GM19395 (cell line): ENCODE measurements around the gene PRADC1.
"Not testable (repeated sequence)": the region's sequence is repeated elsewhere in the genome, so short reads cannot be mapped to it uniquely, and the experiment has no call there.

Experiments
- ATAC-seq: cut with Tn5 transposase; IDR thresholded peaks from one replicate; pipeline ENCODE4 v1.9.1; 2021; ENCODE audit warnings: mild to moderate bottlenecking, moderate library complexity; ENCODE audit not compliant: unreplicated experiment

PRADC1 gene

DNA sequence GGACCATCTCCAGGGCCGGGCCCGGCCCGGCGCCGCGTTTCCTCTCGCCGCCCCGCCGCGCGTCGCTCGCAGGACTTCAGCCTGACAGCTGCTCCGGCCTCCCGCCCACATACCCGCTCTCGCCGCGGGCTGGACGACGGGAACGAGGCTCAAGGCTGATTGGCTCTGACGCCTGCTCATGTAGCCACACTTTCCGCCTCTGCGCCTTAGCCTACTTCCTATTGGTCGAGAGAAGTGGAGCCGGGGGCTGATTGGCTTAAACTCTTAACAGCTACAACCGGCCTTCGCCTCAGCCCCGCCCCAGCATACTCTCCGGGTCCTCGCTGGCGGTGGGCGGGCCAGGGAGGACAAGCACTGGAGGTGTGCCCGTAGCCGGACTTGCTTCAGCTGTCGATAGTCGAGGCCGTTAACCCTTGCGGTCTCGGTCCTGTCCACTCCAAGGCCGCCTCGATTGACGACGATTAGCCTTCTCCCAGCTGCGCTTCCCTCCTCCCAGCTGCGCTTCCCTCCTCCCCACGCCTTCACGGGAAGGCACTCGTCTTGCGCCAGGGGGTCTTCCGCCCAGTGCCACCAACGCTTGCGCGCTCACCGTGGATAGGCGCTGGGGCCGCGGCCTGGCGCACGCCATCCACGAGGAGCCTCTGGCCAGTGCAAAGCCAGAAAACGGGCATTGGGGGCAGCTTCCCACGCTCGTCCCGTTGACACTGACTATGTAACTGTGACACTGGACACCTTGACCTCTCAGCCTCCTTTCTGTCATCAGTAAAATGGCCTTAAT is at the start of gene PRADC1:
Gene PRADC1 (minus strand): TSS at position 86 of the 778 bp plus-strand sequence. CDS start 79 bp downstream, at position 7.
- ATAC-seq = peak; percentile 93

DNA sequence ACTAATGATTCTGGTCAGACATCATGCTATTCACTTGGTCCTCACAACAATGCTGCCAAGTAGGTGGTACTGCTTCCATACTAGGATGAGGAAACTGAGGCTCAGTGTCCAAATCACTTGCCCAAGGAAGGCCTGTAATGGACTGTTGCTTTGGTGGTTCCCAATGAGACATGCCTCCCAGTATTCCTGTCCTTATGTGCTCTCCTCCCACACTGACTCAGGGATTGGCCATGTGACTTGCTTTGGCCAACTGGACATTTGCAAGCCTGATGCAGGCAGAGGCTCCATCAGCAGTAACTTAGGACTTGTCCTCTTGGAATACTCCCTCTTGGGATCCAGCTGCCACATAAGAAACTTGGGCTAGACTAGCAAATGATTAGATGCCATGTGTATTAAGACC is 48.2 kb upstream of the PRADC1 start:
- ATAC-seq = no peak

DNA sequence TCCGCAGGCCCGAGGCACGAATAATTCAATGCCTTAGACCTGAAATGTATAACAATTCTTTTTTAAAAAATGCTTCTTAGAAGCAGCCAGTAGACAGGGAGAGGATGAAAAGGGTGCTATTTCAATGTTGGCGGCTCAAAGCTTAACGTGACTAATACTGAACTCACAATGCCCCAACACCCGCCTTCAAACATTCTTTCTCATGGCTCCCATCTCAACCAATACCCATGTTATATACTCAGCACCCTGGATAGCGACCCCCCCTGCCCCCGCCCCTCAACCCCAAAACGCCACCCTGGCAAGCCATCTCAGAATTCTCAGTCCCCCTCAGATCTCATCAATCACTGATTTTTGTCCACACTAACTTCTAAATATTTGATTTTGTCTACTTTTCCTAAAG is 46.8 kb upstream of the PRADC1 start:
- ATAC-seq = no peak

DNA sequence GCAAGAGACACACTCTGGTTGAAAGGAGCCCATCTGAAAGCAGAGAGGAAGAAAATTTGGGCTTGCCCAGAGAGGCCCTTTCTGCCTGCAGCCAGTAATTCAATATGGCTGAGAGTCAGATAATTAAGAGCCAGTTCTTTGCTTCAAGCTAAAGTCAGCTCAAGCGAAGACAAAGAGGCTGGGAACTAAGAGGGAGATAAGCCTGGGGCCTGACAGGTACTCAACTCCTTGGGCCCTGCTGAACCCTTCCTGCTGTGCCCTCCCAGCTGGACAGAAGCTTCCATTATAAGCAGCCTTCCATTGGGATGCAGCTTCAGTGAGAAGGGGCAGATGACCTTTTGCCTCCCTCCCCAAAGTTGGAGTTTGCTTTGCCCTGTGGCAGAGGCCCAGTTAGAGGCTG is 39.2 kb upstream of the PRADC1 start:
- ATAC-seq = no peak

DNA sequence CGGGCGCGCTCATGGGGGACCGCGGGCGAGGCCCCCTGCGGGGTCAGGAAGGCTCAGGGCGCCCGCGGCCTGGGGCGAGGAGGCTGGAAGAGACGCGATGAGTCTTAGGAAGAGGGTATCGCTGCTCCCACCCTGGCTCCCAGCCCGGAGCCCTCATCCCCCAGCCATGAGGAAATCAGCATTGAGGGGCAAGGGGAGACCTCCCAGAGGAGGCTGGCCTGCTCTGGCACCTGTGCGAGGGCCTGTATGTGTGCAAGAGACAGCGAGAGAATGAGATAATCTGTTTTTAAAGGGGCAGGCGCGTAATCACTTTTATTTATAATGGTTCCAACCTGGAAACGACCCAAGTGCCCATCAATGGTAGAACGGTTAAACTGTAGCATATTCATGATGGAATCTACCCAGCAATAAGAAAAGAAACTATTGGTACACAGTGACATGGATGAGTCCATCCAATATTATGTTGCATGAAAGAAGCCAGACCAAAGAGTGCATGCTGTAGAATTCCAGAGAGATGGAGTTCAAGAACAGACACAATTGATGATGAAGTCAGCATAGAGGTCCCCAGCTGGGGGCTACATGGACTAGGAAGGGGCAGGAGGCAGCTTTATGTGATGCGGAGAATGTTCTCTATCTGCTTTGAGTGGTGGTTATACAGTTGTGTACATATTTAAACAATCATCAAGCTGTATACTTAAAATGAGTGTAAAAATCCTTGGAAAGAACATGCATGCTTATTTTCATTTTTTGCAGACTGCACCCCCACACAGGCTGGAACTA is 36.8 kb upstream of the PRADC1 start:
- ATAC-seq = peak; percentile 33

DNA sequence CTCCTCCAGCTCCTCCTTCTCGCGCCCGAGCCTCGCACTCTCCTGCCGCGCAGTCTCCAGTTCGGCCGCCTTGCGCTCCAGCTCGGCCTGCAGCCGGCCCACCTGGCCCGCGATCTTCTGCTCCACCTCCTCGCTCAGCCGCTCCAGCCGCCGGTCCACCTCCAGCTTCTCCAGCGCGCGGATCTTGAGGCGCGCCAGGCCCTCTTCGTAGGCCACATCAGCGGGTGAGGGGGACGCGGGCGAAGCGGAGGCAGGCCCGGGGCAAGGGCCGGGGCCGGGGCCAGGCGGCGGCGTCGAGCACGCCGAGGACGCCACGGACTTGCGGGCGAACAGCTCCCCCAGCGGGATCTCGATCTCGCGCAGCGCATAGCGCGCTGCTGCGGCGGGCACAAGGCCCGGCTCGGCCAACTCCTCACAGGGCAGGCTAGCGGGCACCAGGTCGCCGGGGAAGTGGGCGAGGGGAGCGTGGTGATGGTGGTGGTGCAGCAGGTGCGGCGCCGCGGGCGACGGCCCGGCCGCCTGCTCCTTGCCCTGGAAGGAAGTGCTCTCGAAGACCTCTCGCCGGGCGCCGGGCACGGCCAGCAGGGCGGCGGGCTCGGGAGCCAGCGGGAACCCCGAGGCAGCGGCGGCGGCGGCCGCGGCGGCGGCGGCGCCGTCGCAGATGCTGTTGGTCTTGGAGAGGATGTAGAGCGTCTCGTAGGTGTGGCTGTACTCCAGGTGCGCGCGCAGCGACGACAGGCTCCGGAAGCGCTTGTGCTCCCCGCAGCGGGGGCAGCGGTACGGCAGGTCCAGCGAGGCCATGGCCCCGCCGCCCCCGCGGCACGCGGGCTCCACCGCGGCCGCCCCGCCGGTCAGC is 36.0 kb upstream of the PRADC1 start:
- peak; percentile 94 for ATAC-seq

DNA sequence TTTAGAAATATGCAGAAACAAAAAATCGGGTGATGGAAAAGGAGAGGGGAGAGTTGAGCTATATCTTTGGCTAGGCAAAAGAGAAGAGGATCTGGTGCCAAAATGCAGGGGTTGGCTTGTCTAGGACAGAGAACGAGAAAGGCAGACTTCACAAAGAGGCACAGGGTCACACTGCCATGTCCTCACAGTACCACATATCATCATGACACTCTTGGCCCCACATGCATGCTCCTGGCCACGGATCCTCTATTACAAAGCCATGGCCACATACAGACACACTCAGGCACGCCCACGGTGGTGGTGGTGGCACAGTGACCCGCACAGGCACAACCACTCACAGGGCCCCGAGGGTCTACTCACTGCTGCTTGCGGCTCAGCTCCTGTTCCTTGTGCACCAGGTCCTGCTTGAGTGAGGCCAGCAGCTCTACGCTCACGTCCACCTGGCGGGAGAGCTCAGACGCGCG is 35.4 kb upstream of the PRADC1 start:
- no peak for ATAC-seq

DNA sequence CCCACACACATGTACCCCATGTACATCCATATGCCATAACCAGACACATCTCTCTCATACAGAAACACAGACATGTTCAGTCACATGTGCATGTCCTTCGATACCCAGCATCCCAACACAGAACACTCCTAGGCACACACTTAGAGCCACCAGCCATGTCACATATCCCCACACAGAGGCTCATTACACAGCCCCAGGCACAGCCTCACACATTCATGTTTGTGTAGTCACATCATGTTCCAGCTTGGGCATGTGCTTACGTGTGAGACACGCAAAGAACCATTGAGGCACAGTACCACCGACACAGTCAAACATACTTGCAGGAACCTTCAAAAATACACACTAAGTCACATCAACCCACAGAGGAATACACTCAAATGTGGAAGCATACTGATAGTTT is 34.0 kb upstream of the PRADC1 start:
- ATAC-seq = no peak

DNA sequence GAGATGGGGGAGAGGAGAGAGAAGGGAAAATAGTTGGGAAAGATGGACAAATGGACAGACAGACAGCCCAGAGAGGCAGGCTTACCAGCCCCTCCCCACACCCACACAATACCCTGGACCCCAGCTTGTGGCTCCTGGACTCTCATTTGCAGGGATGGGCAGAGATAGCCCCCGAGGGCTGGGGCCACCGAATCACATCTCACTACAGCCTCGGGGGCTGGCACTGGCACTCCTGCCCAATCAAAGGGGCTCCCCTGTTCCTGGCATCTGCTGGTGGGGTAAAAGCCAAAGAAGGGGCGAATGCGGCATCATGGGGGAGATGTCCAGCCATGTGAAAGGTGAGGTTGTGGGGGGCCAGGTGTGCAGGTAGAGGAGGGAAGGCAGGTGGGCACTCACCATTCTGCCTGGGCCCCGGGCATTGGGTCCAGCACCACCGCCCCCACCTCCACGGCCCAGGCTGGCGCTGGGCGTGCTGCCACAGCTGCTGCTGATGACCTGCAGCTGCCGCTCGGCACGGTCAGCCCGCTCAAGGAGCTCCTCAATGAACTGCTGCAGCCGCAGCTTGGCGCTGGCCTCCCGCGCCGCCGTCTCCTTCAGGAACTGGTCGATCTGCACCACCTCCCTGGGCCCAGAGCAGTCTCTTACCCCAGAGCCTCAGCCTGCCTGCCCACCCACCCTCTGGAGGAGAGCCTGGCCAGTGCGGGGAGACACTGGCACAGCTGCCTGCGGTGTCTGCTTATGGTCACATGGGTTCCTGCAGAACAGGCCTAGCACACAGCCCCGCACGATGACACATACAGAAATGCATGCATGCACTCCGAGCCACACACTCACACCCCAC is 33.2 kb upstream of the PRADC1 start:
- no peak for ATAC-seq

DNA sequence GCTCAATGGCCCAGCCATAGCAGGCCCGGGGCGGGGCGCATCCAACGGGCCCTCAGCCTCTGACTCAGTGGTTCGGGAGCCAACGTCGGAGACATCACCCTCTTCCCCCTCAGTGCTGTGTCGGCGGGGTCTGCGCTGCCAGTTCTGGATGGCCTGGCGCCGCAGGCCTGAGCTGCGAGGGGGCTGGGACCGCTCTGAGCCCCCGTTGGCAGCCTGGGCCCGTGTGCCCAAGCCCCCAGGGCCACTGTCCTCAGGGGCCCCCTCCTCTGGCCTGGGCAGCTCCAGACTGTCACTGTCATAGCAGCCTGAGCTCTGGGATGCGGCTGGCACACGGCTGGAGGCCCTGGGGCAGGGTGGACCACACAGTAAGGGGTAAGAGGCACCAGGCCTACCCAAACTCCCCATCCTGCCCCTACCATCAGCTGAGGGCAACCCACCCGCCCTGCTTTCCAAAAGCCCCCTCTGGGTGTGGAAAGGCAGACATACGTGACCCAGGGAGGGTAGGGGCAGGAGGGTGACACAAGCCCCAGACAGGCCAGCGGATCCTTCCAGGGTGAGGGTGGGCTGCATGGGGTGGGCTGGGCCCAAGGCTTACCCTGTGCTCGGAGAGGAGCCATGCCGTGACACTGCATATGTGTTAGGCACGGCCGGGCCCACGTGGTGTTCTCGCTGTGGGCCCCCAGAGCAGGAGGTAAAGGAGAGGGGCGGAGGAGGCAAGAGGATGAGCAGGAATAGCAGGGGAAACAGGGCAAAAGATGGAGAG is 32.4 kb upstream of the PRADC1 start:
- ATAC-seq = no peak

DNA sequence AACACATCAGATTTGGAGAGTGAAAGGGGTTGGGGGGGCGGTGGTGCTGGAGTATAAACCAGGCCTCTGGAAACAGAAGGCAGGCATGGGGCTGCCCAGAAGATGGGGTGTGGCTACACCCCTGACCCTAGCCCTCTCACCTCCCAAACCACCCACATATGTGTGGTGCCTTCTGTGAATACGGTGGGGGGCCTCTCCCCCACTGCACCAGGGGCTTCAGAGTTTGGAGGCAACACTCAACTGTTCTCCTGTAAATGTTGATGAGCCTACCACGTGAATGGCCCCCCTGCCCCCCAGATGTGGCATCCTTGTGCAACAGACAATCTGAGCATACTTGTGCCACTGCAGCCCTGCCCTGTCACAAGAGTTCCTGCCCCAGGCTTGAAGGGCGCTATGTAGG is 31.7 kb upstream of the PRADC1 start:
- no peak for ATAC-seq

DNA sequence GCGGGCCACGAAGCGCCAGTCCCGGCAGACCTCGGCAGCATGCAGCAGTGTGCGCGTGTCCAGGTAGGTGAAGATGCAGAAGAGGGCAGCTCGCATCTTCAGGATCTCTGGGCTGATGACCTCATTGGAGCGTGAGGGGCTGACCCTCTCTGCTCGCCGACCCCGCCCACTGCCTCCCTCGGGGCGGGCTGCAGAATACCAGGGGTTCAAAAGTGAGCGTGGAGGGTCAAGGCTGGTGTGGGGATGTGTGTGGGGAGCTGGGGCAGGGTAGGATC is 31.2 kb upstream of the PRADC1 start:
- no peak for ATAC-seq

DNA sequence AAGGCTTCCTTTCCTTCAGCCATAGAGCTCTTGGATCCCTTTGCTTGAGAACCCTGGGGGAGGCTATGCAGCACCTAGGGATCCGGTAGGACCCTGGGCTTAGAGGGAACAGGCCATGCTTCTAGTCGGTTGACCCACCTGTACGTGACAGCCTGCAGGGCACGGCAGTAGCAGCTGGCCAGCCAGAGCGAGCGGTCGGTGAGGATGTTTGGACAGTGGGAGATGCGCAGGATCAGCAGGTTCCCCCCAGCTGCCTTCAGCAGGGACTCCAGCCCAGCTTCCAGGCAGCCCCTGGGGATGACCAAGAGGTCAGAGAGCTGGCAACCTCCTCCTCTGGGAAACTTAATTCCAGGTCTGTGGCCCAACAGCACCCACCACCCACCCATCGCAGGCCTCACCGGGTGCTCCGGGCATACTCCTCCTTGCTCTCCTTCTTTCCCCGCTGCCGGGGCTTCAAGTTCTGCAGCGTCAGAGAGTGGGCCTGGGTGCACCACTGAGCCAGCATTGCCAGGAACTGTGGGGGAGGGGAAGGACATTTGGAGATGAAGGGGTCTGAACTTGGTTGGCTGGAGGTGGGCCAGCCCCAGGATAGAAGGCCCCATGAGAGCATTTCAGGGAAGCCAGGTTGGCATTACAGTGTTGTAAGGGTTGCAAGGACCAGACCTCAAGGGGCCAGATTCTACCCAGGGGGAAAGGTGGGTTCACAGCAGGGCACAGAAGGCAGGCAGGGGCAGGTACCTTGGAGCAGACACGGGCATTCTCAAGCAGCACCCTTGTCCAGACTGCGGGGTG is 30.7 kb upstream of the PRADC1 start:
- ATAC-seq = no peak

DNA sequence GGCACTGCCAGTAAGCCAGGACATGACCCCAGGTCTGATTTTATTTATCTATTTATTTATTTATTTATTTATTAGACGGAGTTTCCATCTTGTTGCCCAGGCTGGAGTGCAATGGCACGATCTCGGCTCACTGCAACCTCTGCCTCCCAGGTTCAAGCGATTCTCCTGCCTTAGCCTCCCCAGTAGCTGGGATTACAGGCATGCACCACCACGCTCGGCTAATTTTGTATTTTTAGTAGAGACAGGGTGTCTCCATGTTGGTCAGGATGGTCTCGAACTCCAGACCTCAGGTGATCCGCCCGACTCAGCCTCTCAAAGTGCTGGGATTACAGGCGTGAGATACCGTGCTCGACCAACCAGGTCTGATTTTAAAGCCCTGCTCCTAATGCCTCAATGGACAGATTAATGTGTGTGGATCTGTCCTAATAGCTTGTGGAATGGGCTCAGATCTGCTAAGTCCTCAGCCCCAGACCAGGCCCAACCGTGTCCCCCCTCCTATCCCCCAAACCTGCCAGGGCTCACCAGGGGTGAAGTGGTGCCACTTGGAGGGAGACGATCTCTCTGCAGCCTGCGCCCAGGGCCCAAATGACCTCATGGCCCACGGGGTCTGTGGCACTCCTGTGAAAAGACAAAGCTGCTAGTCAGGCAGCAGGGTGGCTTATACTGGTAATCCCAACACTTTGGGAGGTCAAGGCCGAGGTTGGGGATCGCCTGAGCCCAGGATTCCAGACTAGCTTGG is 29.8 kb upstream of the PRADC1 start:
- not testable (repeated sequence) for ATAC-seq

DNA sequence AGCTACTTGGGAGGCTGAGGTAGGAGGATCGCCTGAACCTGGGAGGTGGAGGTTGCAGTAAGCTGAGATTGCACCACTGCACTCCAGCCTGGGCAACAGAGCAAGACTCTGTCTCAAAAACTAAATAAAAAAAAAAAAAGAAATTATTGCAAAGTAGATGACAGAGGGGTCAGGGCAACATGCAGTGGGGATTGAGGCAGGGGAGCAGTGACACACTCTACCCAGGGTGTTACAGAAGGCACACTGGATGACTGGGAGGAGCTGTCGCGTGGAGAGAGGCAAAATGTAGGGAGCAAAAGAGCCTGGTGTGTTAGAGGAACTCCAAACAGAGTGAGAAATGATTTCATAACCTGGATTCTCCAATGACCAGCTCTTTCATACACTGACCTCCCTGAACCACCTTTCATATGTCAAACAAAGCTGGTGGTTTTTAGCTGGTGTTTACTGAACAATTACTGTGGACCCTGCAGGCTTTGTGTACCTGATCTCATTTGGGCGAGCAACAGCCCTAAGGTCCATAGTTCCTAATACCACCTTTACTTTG is 29.1 kb upstream of the PRADC1 start:
- no peak for ATAC-seq

DNA sequence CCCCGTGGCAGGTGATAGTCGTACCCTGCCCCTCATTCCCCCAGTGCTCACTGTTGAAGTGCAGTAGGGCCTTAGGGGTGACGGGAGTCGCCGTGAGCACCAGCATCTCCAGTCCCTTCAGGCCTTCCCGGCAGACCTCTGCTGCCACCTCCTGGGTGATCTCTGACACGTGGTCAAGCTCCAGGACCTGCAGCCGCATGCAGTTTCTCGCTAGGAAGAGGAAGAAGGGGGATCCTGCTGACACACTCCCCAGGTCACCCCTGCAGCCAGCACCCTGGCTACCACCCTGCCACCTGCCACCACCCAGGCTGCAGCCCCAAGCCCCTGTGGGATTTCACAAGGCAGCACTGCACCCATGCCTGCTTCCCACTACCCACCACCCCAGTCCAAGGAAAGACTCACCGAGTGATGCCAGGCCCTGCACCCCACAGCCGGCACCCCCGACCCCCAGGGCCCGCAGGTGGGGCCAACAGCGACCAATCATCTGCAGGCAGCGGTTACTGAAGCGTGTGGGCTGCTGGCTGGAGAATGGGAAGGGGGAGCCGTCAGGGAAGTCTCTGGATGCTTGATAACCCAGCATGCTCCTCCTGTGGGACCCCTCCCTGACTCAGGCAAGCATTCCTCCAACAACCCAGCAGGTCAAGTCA is 27.4 kb upstream of the PRADC1 start:
- ATAC-seq = no peak

DNA sequence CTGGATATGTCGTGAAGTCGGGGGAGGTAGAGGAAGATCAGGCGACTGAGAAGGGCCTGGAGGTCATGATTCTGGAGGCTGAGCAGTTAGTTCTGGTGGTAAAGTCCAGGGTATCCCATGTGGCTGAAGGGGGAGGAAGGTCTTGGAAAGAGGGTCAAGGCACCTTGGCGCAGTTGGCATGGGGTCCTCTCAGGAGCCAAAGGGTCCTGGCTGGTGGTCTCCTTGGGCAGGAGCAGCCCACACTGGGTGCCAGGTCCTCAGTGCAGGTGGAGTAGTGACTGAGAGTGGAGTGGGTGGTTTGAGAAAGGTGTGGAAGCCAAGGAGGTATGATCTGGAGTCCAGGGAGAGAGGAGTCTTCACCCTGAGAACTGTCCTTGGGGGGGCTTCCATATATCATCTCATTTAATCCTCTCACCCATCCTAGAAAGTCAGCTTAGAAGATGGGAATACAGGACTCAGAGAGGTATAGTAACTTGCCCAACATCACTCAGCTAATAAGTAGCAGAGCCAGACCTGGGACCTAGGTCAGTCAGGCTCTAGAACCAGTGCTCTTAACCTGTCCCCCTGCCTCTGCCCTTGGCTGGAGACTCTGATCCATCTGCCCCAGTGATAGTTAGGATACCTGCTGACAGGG is 26.8 kb upstream of the PRADC1 start:
- ATAC-seq = no peak
